Nephron (organoid): ENCODE results near the gene SLC26A5.

Experiments used
- H3K27ac Mint-ChIP-seq, 3 experiments: 2 replicates each; pipeline ENCODE4 v1.8.0; 2020; ENCODE audit warnings: mixed read lengths in 3 of 3, mild to moderate bottlenecking in 2 of 3, moderate library complexity in 1 of 3
- H3K27me3 Mint-ChIP-seq: 2 replicates; pipeline ENCODE4 v1.8.0; 2021; ENCODE audit warnings: low read depth, mild to moderate bottlenecking, moderate library complexity, mixed read lengths
- H3K36me3 Mint-ChIP-seq: 2 replicates; pipeline ENCODE4 v1.8.0; 2020; ENCODE audit warnings: low read depth, mixed read lengths
- H3K4me1 Mint-ChIP-seq: 2 replicates; pipeline ENCODE4 v1.8.0; 2020; ENCODE audit warnings: mixed read lengths
- H3K4me3 Mint-ChIP-seq, 3 experiments: 2 replicates each; pipeline ENCODE4 v1.8.0; 2020; ENCODE audit warnings: mild to moderate bottlenecking in 3 of 3, mixed read lengths in 3 of 3, moderate library complexity in 2 of 3
- H3K9me3 Mint-ChIP-seq: 2 replicates; pipeline ENCODE4 v1.8.0; 2020; ENCODE audit warnings: mixed read lengths
- CTCF ChIP-seq, 3 experiments: fragments of 200-600 bp; sonication (generic); IDR thresholded peaks; one replicate each; pipeline ENCODE4 v1.5.0; 2021; ENCODE audit warnings: antibody characterized with exemption in 3 of 3; ENCODE audit not compliant: unreplicated experiment in 3 of 3

Gene SLC26A5

GRCh38 chr7:103437623-103438022 is 8.4 kb downstream of the SLC26A5 start:
- Mint-ChIP-seq H3K4me3 (no peak overlapping the region), H3K27me3 (peaks cover 39% of the 10 kb centered on the region), H3K27ac (no peak overlapping the region), H3K4me1 (no peaks in the 10 kb centered on the region), H3K36me3 (no peaks in the 10 kb centered on the region), H3K9me3 (peaks cover 5% of the 10 kb centered on the region)
- TF ChIP-seq CTCF (IDR thresholded peaks at IDR 0.05; ENCODE audit: unreplicated experiment in 3 of 3), result no peak

- H3K9me3 Mint-ChIP-seq, result peaks cover 5% of the 10 kb centered on the region
Measured at GRCh38 chr7:103432712-103433111, 13.3 kb downstream of the SLC26A5 start.

GRCh38 chr7:103425177-103425576 is 20.8 kb downstream of the SLC26A5 start:
- Mint-ChIP-seq H3K27ac (no peak overlapping the region), H3K36me3 (no peaks in the 10 kb centered on the region), H3K4me3 (no peak overlapping the region), H3K9me3 (no peaks in the 10 kb centered on the region), H3K27me3 (no peaks in the 10 kb centered on the region), H3K4me1 (no peaks in the 10 kb centered on the region)
- no peak for TF ChIP-seq CTCF (IDR thresholded peaks at IDR 0.05; ENCODE audit: unreplicated experiment in 3 of 3)

More at GRCh38 chr7:103432712-103433111, 13.3 kb downstream of the SLC26A5 start:
- H3K4me3 Mint-ChIP-seq, result no peak overlapping the region
- no peaks in the 10 kb centered on the region for H3K4me1 Mint-ChIP-seq
- no peak overlapping the region for H3K27ac Mint-ChIP-seq
- peaks cover 6% of the 10 kb centered on the region for H3K27me3 Mint-ChIP-seq
- TF ChIP-seq CTCF (IDR thresholded peaks at IDR 0.05; ENCODE audit: unreplicated experiment in 3 of 3), result no peak
- no peaks in the 10 kb centered on the region for H3K36me3 Mint-ChIP-seq

- Mint-ChIP-seq H3K36me3 (no peaks in the 10 kb centered on the region), H3K9me3 (no peaks in the 10 kb centered on the region), H3K27me3 (no peaks in the 10 kb centered on the region), H3K4me1 (no peaks in the 10 kb centered on the region), H3K4me3 (no peak overlapping the region), H3K27ac (no peak overlapping the region)
- no peak for TF ChIP-seq CTCF (IDR thresholded peaks at IDR 0.05; ENCODE audit: unreplicated experiment in 3 of 3)
Measured at GRCh38 chr7:103423467-103424179, 22.4 kb downstream of the SLC26A5 start.

GRCh38 chr7:103420857-103421384 is 25.1 kb downstream of the SLC26A5 start:
- no peaks in the 10 kb centered on the region for H3K9me3 Mint-ChIP-seq
- TF ChIP-seq CTCF (IDR thresholded peaks at IDR 0.05; ENCODE audit: unreplicated experiment in 3 of 3), result no peak

GRCh38 chr7:103418241-103418640 is 27.8 kb downstream of the SLC26A5 start:
- no peaks in the 10 kb centered on the region for H3K4me1 Mint-ChIP-seq
- TF ChIP-seq CTCF (IDR thresholded peaks at IDR 0.05; ENCODE audit: unreplicated experiment in 3 of 3), result no peak
- H3K27me3 Mint-ChIP-seq, result peaks cover 14% of the 10 kb centered on the region
- H3K36me3 Mint-ChIP-seq, result no peaks in the 10 kb centered on the region
- no peak overlapping the region for H3K27ac Mint-ChIP-seq
- no peak overlapping the region for H3K4me3 Mint-ChIP-seq
- no peaks in the 10 kb centered on the region for H3K9me3 Mint-ChIP-seq

More at GRCh38 chr7:103420857-103421384, 25.1 kb downstream of the SLC26A5 start:
- Mint-ChIP-seq H3K27me3 (peaks cover 4% of the 10 kb centered on the region), H3K4me1 (no peaks in the 10 kb centered on the region), H3K4me3 (no peak overlapping the region), H3K27ac (no peak overlapping the region), H3K36me3 (no peaks in the 10 kb centered on the region)
